GM18861 (cell line): Measurements from ENCODE around the gene THADA.
A peak's percentile ranks its signal among the peaks of the same experiment; 100 is the strongest.

Experiments
- ATAC-seq: cut with Tn5 transposase; IDR thresholded peaks from one replicate; pipeline ENCODE4 v1.9.1; 2021; ENCODE audit not compliant: unreplicated experiment

Gene THADA

GRCh38 chr2:43227830-43228281 lies 368.0 kb downstream of the THADA start:
- no peak for ATAC-seq

GRCh38 chr2:43226955-43227829 lies 368.6 kb downstream of the THADA start:
- ATAC-seq = no peak

- ATAC-seq = peak; percentile 42
Measured at GRCh38 chr2:43226558-43226954, 369.3 kb downstream of the THADA start, which contains the start of gene ZFP36L2. Gene ZFP36L2, minus strand, starts transcription at chr2:43226606. Its CDS starts 291 bp downstream, at chr2:43226315.

GRCh38 chr2:43225788-43226557 lies 369.9 kb downstream of the THADA start:
- peak; percentile 25 for ATAC-seq

GRCh38 chr2:43225093-43225787 lies 370.6 kb downstream of the THADA start:
- ATAC-seq = no peak

- ATAC-seq = no peak
Measured at GRCh38 chr2:43224571-43225092, 371.2 kb downstream of the THADA start.

- no peak for ATAC-seq
Measured at GRCh38 chr2:43224131-43224570, 371.7 kb downstream of the THADA start.

GRCh38 chr2:43223521-43224001 lies 372.3 kb downstream of the THADA start:
- no peak for ATAC-seq

- ATAC-seq = no peak
Measured at GRCh38 chr2:43222475-43223309, 373.1 kb downstream of the THADA start.

GRCh38 chr2:43221763-43222474 lies 373.9 kb downstream of the THADA start:
- no peak for ATAC-seq

GRCh38 chr2:43221124-43221762 lies 374.6 kb downstream of the THADA start:
- ATAC-seq = no peak

- ATAC-seq = no peak
Measured at GRCh38 chr2:43220760-43221123, 375.1 kb downstream of the THADA start.

GRCh38 chr2:43220229-43220751 lies 375.5 kb downstream of the THADA start:
- ATAC-seq = no peak

- peak; percentile 34 for ATAC-seq
Measured at GRCh38 chr2:43219383-43220228, 376.2 kb downstream of the THADA start.

GRCh38 chr2:43218702-43219382 lies 377.0 kb downstream of the THADA start:
- ATAC-seq = no peak

- no peak for ATAC-seq
Measured at GRCh38 chr2:43218155-43218701, 377.6 kb downstream of the THADA start.
